Tibial nerve (tissue), 4 donors: ENCODE measurements around the gene DDX54.

Source experiments
- EP300 ChIP-seq, 2 donors: sonication (generic); formaldehyde crosslinking; IDR thresholded peaks; one replicate each; pipeline ENCODE4 v1.6.1; 2017; ENCODE audit warnings: antibody characterized with exemption in 2 of 2, mild to moderate bottlenecking in 1 of 2
- POLR2A ChIP-seq, 2 donors: fragments of 450-650 bp; IDR thresholded peaks; one replicate each; pipeline ENCODE4 v1.6.1; 2017; ENCODE audit warnings: antibody characterized with exemption in 2 of 2, mild to moderate bottlenecking in 2 of 2, moderate library complexity in 2 of 2
- TF ChIP-seq, protein P1 (sequence below), 5 experiments: fragments of 200-600 bp in 3 of 5; fragments of 450-650 bp in 2 of 5; sonication (generic) in 3 of 5; IDR thresholded peaks; one replicate each; pipeline ENCODE4 v1.5.1; 2016 to 2019; ENCODE audit warnings: antibody characterized with exemption in 5 of 5, mild to moderate bottlenecking in 3 of 5, moderate library complexity in 2 of 5

DNA sequence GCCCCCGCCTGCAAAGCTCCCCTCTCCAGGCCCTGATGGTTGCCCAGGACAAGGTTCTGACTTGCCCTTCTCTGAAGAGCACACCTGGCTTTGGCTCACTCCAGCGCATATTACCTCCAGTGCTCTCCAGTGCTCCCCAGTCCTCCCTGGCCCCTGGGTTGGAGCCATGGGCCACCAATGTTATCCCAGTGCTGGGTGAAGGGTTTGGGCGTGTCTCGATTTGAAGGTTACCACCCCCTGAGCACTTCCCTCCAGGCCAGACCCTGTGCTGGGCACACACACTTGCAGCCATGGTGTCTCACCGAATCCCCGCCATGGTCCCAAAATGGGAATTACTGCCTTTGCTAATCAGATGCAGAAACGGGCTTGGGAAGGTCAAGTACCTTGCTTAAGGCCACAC, 11.3 kb upstream of the DDX54 start:
- TF ChIP-seq, protein P1, sequence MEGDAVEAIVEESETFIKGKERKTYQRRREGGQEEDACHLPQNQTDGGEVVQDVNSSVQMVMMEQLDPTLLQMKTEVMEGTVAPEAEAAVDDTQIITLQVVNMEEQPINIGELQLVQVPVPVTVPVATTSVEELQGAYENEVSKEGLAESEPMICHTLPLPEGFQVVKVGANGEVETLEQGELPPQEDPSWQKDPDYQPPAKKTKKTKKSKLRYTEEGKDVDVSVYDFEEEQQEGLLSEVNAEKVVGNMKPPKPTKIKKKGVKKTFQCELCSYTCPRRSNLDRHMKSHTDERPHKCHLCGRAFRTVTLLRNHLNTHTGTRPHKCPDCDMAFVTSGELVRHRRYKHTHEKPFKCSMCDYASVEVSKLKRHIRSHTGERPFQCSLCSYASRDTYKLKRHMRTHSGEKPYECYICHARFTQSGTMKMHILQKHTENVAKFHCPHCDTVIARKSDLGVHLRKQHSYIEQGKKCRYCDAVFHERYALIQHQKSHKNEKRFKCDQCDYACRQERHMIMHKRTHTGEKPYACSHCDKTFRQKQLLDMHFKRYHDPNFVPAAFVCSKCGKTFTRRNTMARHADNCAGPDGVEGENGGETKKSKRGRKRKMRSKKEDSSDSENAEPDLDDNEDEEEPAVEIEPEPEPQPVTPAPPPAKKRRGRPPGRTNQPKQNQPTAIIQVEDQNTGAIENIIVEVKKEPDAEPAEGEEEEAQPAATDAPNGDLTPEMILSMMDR (IDR thresholded peaks at IDR 0.05): no peak
- TF ChIP-seq POLR2A (IDR thresholded peaks at IDR 0.05): no peak
- no peak for TF ChIP-seq EP300 (IDR thresholded peaks at IDR 0.05)
